Measurements from ENCODE around the gene MARVELD3. TPM values are rescaled to one million over a fixed set of nuclear protein-coding genes. Genes with fewer than 3 reads are reported as not detected.
A peak's percentile ranks its signal among the peaks of the same experiment; 100 is the strongest.

The MARVELD3 gene
- total and polyA plus RNA-seq, 9 of the 15 experiments (the other 6 are each of a cell fraction or from before 2014, with no cell fraction given) = 0.03 to 0.07 (median 0.07) TPM; not detected in 6

DNA sequence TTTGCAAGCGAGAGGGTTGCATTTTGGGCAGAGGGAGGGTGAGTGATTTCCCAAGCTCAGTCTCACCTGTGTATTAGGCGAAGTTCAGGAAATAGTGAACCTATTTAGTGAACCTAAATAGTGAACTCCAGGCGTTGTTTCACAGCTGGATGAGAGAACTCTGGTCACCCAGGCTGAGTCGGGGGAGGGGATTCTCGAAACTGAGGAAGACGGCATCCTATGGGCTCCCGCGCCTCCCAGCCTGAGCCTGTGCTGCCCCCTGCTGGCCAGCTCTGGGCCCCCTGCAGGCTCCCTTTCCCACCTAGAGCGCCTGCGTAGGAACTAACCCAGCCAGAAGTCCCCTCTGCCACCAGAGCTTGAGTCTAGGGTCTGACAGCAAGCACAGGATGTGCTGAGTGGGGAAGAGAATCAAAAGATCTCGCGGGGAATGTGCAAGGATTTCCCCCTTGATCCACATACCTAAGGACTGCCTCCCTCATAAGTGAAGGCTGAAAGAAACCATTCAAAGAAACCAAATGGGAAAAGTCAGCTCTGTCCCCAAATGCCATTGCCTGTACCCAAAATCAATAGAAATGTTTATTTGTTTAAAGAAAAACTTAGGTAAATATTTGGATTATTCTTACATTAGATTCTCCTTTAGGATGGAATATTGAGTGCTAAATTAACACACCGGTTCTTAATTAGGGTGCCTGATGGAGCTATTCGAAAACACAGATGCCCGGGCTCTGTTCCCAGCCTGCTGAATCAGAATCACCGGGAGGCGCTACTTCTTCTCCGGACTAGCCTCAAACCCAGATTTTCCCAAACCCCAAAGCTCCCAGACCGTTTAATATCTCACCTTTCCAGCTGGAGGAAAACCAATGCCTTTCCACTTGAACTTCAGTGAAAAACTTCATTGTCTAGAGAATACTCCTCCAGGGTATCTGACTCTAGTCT lies 14.8 kb upstream of the MARVELD3 start:
- FAIRE-seq = peak; percentile 73
- Histone ChIP-seq H3K27ac (ENCODE audit: extremely low read depth, low read depth, low read length) (no peak overlapping the region), H4K20me1 (replicated peaks; ENCODE audit: control insufficient read depth, insufficient read depth, low read length) (no peaks in the 10 kb centered on the region), H3K9ac (ENCODE audit: insufficient read depth in 1 of 2, low read depth in 2 of 2, low read length in 2 of 2) (no peak overlapping the region), H3K4me1 (replicated peaks in 1 of 2; ENCODE audit: control insufficient read depth in 2 of 2, insufficient read depth in 2 of 2, low read length in 2 of 2) (peaks cover 0 to 3% of the 10 kb centered on the region in 2 experiments; a peak in 1 of 5 replicates), H2AFZ (ENCODE audit: low read depth, low read length) (no peak overlapping the region; the same call in 1 of the 2 replicates), H3K4me3 (no peak overlapping the region), H3K4me2 (ENCODE audit: insufficient read depth, low read length) (peak overlapping the region; percentile 7; the same call in 1 of the 2 replicates), H3K9me3 (replicated peaks; ENCODE audit: control insufficient read depth, insufficient read depth, low read depth, low read length) (no peaks in the 10 kb centered on the region), H3K36me3 (ENCODE audit: control insufficient read depth, insufficient read depth, low read length) (no peaks in the 10 kb centered on the region), H3K79me2 (ENCODE audit: control insufficient read depth, insufficient read depth, low read length) (no peaks in the 10 kb centered on the region), H3K27me3 (ENCODE audit: control insufficient read depth in 2 of 2, insufficient read depth in 2 of 2, low read length in 2 of 2) (peaks cover 3 to 17% of the 10 kb centered on the region in 2 experiments; a peak in 3 of 5 replicates), H3K9me1 (ENCODE audit: control insufficient read depth, insufficient read depth, low read length) (no peaks in the 10 kb centered on the region)
- peak; percentile 80 to 91 (median 87) for DNase-seq (ENCODE audit: extremely low read depth in 1 of 4, low spot score in 3 of 4)
- 7% methylated on average over 19 of the region's 19 CpGs for WGBS (ENCODE audit: insufficient coverage, low coverage, missing lambda C conversion rate)
- intact Hi-C loops (cut with micrococcal nuclease) = loop anchor here (1.0 to 10.0 kb wide), 5 partner anchors 46 to 354 kb away; no protein-coding TSS in a partner anchor
- POLR2A ChIA-PET = interaction anchor here (0.5 to 1.4 kb wide), 6 partner anchors 9 to 366 kb away, joined by 3 to 4 read pairs (median 3); no protein-coding TSS in a partner anchor
- no TSS peak for BruUV-seq (replicated peaks)
- in situ Hi-C loops (cut with MboI) = no loop called here
- ATAC-seq = peak; percentile 99
- CTCF ChIA-PET (ENCODE audit: low intra/inter-chr PET ratio) = interaction anchor here (0.7 to 2.7 kb wide), 3 partner anchors 46 to 200 kb away, joined by 6 to 15 read pairs (median 6); no protein-coding TSS in a partner anchor
- TF ChIP-seq SMC3 (conservative IDR thresholded peaks at IDR 0.05; ENCODE audit: insufficient read depth, low read depth, low read length) (peak; percentile 82), KLF16 (IDR thresholded peaks at IDR 0.05) (0 out of 2 replicates have a peak, but pooled peaks have one; percentile 16), RAD21 (CRISPR knock-in tag; conservative IDR thresholded peaks at IDR 0.05 in 1 of 2, IDR thresholded peaks at IDR 0.05 in 1 of 2) (peak; percentile 77 to 87), ZFP30 (CRISPR knock-in tag; IDR thresholded peaks at IDR 0.05; ENCODE audit: borderline replicate concordance) (no peak), HCFC1 (IDR thresholded peaks at IDR 0.05; ENCODE audit: low read depth, low read length) (peak; percentile 28; the same call in 1 of the 2 replicates), MAZ (CRISPR knock-in tag; conservative IDR thresholded peaks at IDR 0.05 in 1 of 2, IDR thresholded peaks at IDR 0.05 in 1 of 2) (peak in 1 of 2 experiments; percentile 48; a peak in 1 of 4 replicates), SREBF2 (CRISPR knock-in tag; IDR thresholded peaks at IDR 0.05) (no peak), RCOR1 (IDR thresholded peaks at IDR 0.05; ENCODE audit: borderline replicate concordance in 1 of 2, low read depth in 2 of 2, low read length in 2 of 2) (0 out of 4 replicates have a peak, but pooled peaks of 1 of the 2 experiments have one; percentile 20), SMARCA5 (IDR thresholded peaks at IDR 0.05) (no peak), SIN3B (IDR thresholded peaks at IDR 0.05; ENCODE audit: low read depth) (no peak)
- TF ChIP-seq, protein P1, sequence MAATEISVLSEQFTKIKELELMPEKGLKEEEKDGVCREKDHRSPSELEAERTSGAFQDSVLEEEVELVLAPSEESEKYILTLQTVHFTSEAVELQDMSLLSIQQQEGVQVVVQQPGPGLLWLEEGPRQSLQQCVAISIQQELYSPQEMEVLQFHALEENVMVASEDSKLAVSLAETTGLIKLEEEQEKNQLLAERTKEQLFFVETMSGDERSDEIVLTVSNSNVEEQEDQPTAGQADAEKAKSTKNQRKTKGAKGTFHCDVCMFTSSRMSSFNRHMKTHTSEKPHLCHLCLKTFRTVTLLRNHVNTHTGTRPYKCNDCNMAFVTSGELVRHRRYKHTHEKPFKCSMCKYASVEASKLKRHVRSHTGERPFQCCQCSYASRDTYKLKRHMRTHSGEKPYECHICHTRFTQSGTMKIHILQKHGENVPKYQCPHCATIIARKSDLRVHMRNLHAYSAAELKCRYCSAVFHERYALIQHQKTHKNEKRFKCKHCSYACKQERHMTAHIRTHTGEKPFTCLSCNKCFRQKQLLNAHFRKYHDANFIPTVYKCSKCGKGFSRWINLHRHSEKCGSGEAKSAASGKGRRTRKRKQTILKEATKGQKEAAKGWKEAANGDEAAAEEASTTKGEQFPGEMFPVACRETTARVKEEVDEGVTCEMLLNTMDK (IDR thresholded peaks at IDR 0.05; ENCODE audit: borderline replicate concordance, insufficient read depth, low read depth, low read length, poor library complexity, severe bottlenecking) = peak; percentile 90
- TF ChIP-seq, protein P2, sequence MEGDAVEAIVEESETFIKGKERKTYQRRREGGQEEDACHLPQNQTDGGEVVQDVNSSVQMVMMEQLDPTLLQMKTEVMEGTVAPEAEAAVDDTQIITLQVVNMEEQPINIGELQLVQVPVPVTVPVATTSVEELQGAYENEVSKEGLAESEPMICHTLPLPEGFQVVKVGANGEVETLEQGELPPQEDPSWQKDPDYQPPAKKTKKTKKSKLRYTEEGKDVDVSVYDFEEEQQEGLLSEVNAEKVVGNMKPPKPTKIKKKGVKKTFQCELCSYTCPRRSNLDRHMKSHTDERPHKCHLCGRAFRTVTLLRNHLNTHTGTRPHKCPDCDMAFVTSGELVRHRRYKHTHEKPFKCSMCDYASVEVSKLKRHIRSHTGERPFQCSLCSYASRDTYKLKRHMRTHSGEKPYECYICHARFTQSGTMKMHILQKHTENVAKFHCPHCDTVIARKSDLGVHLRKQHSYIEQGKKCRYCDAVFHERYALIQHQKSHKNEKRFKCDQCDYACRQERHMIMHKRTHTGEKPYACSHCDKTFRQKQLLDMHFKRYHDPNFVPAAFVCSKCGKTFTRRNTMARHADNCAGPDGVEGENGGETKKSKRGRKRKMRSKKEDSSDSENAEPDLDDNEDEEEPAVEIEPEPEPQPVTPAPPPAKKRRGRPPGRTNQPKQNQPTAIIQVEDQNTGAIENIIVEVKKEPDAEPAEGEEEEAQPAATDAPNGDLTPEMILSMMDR (IDR thresholded peaks at IDR 0.05 in 2 of 3, conservative IDR thresholded peaks at IDR 0.05 in 1 of 3; ENCODE audit: insufficient read depth in 2 of 3, low read depth in 1 of 3, low read length in 3 of 3) = peak; percentile 90 to 97 (median 95)
- TF ChIP-seq, protein P3, sequence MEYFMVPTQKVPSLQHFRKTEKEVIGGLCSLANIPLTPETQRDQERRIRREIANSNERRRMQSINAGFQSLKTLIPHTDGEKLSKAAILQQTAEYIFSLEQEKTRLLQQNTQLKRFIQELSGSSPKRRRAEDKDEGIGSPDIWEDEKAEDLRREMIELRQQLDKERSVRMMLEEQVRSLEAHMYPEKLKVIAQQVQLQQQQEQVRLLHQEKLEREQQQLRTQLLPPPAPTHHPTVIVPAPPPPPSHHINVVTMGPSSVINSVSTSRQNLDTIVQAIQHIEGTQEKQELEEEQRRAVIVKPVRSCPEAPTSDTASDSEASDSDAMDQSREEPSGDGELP (CRISPR knock-in tag; IDR thresholded peaks at IDR 0.05; ENCODE audit: borderline replicate concordance) = peak; percentile 33; the same call in 1 of the 2 replicates
